Measurements from ENCODE around the gene BLOC1S6. TPM values are rescaled to one million over a fixed set of nuclear protein-coding genes. Genes with fewer than 3 reads are reported as not detected.

BLOC1S6 gene
- total RNA-seq, 3 donors from 2014 or later, result 49.6 to 58.2 (median 49.9) TPM

Other genes starting within 250 kb of the BLOC1S6 start
- gene GATM, start 208.8 kb upstream of the BLOC1S6 start, total RNA-seq, result 1 to 10 TPM; 1.2 to 2.7 (median 1.7) TPM
- gene SLC30A4, start 64.6 kb upstream of the BLOC1S6 start, total RNA-seq, result 1 to 10 TPM in 2 of 3 donors, under 1 TPM in 1; 0.98 to 1.2 (median 1.1) TPM
- 10 to 100 TPM; 34.4 to 58.4 (median 39.4) TPM for gene SQOR, start 47.6 kb downstream of the BLOC1S6 start, total RNA-seq